ENCODE results near the gene CASP3. TPM values are rescaled to one million over a fixed set of nuclear protein-coding genes. Genes with fewer than 3 reads are reported as not detected.
"Not testable (repeated sequence)": the region's sequence is repeated elsewhere in the genome, so short reads cannot be mapped to it uniquely, and the experiment has no call there.

CASP3 gene
- total RNA-seq, 2 experiments from 2014 or later = 58.0 to 64.2 TPM

DNA sequence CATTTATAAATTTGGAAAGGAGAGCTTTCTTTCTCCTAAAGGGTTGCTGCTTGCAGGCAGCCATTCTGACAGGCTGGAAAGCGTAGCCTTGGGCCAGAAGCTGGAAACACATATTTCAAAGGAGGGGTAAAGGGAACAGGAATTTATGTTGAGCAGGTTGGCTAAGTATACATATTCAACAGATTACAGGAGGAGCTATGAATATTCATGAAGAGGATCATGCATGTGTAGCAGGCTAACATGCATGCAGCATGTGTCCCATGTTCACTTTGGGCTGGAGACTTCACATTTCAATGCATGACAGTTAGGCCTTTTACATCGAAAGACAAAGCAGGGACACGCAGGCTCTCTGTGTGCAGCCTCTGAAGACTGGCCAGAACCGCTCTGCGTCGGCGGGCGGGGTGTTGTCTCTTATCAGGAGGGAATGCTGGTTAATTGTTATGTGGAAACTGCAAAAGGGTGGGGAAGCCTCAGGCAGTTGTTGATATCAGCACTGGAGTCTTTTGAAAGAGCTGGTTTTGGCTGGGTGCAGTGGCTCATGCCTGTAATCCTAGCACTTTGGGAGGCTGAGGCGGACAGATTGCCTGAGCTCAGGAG is 31.5 kb downstream of the CASP3 start:
- H3K36me3 Mint-ChIP-seq (ENCODE audit: low read depth) = peaks cover 5% of the 10 kb centered on the region
- DNase-seq = no peak
- H3K27ac Mint-ChIP-seq = no peak overlapping the region
- ChIA-PET POLR2A (no interaction called here), CTCF (interaction anchor here (0.7 to 2.6 kb wide), 4 partner anchors 17 to 39 kb away, joined by 3 to 11 read pairs (median 3); no protein-coding TSS in a partner anchor)
- no peaks in the 10 kb centered on the region for H3K4me1 Mint-ChIP-seq
- H3K27me3 Mint-ChIP-seq = no peaks in the 10 kb centered on the region
- H3K4me3 Mint-ChIP-seq = no peak overlapping the region
- peaks cover 10% of the 10 kb centered on the region for H3K9me3 Mint-ChIP-seq

- no peaks in the 10 kb centered on the region for H3K27me3 Mint-ChIP-seq
- ChIA-PET CTCF (interaction anchor here (0.7 to 2.6 kb wide), 4 partner anchors 18 to 387 kb away, joined by 3 to 11 read pairs (median 3); no protein-coding TSS in a partner anchor), POLR2A (no interaction called here)
- no peak for DNase-seq
- no peak overlapping the region for H3K4me3 Mint-ChIP-seq
- H3K36me3 Mint-ChIP-seq (ENCODE audit: low read depth) = peaks cover 5% of the 10 kb centered on the region
- peaks cover 10% of the 10 kb centered on the region for H3K9me3 Mint-ChIP-seq
- no peak overlapping the region for H3K27ac Mint-ChIP-seq
- H3K4me1 Mint-ChIP-seq = no peaks in the 10 kb centered on the region
Observed at GRCh38 chr4:184616633-184617551, 32.4 kb downstream of the CASP3 start.

GRCh38 chr4:184616168-184616567 is 33.1 kb downstream of the CASP3 start:
- POLR2A ChIA-PET, H3K4me3 Mint-ChIP-seq: not testable (repeated sequence)
- CTCF ChIA-PET = interaction anchor here (1.2 kb wide), 1 partner anchor 387 kb away, joined by 3 read pairs; no protein-coding TSS in a partner anchor

GRCh38 chr4:184614509-184614908 is 34.7 kb downstream of the CASP3 start:
- DNase-seq = no peak
- Mint-ChIP-seq H3K9me3 (peaks cover 10% of the 10 kb centered on the region), H3K4me1 (no peaks in the 10 kb centered on the region), H3K27ac (no peak overlapping the region), H3K36me3 (ENCODE audit: low read depth) (peaks cover 5% of the 10 kb centered on the region), H3K27me3 (no peaks in the 10 kb centered on the region), H3K4me3 (no peak overlapping the region)
- ChIA-PET CTCF (no interaction called here), POLR2A (no interaction called here)

More at GRCh38 chr4:184616168-184616567, 33.1 kb downstream of the CASP3 start:
- H3K27me3 Mint-ChIP-seq; H3K4me1 Mint-ChIP-seq; DNase-seq; H3K9me3 Mint-ChIP-seq; H3K27ac Mint-ChIP-seq; H3K36me3 Mint-ChIP-seq (ENCODE audit: low read depth): not testable (repeated sequence)

DNA sequence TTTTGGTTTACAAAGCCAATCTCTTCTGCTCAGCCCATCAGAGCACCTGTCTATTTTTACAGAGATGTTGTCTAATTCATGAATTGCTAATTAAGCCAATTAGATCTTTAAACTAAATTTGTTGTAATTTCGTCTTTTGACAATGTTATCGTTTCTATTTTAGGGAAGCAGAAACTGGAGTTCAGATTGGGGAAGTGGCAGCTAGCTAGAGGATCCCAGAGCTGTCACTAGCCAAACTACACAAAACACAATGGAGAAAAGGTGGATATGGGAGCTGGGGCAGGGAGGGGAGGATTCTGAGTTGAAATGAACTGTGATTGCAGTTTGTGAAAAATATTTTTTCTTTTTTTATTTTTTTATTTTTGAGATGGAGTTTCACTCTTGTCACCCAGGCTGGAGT is 35.8 kb downstream of the CASP3 start:
- ChIA-PET CTCF (interaction anchor here (1.4 kb wide), 1 partner anchor 27 kb away, joined by 4 read pairs; no protein-coding TSS in a partner anchor), POLR2A (no interaction called here)
- no peak for DNase-seq
- Mint-ChIP-seq H3K4me1 (no peaks in the 10 kb centered on the region), H3K36me3 (ENCODE audit: low read depth) (peaks cover 5% of the 10 kb centered on the region), H3K4me3 (no peak overlapping the region), H3K27ac (no peak overlapping the region), H3K9me3 (peaks cover 10% of the 10 kb centered on the region), H3K27me3 (no peaks in the 10 kb centered on the region)

DNA sequence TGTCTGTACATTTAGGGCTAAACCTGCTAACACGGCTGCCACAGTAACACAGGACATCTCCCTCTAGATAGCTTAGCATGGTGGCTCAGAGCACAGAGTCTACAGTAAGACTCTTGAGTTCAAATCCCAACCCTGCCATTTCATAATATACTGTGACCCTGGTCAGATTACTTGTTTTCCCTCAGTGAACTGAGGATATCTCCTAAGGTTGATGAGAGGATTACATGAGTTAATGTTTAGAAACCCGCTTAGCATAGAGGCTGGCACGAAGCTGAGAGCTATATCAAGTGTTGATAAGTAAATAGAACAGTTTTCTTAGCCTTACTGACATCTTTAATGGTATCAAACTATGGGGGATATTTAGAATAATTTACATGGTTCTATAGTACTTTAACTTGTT is 37.2 kb downstream of the CASP3 start:
- no peak overlapping the region for H3K27ac Mint-ChIP-seq
- no peaks in the 10 kb centered on the region for H3K4me1 Mint-ChIP-seq
- ChIA-PET POLR2A (no interaction called here), CTCF (interaction anchor here (1.4 kb wide), 1 partner anchor 26 kb away, joined by 4 read pairs; no protein-coding TSS in a partner anchor)
- no peak for DNase-seq
- peaks cover 10% of the 10 kb centered on the region for H3K9me3 Mint-ChIP-seq
- H3K27me3 Mint-ChIP-seq = no peaks in the 10 kb centered on the region
- peaks cover 5% of the 10 kb centered on the region for H3K36me3 Mint-ChIP-seq (ENCODE audit: low read depth)
- no peak overlapping the region for H3K4me3 Mint-ChIP-seq

DNA sequence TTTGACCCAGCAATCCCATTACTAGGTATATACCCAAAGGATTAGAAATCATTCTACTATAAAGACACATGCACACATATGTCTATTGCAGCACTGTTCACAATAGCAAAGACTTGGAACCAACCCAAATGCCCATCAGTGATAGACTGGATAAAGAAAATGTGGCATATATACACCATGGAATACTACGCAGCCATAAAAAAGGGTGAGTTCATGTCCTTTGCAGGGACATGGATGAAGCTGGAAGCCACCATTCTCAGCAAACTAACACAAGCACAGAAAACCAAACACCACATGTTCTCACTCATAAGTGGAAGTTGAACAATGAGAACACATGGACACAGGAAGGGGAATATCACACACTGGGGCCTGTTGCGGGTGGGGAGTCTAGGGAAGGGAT is 41.8 kb downstream of the CASP3 start:
- CTCF ChIA-PET; H3K27ac Mint-ChIP-seq; POLR2A ChIA-PET; H3K4me1 Mint-ChIP-seq; H3K36me3 Mint-ChIP-seq (ENCODE audit: low read depth); DNase-seq; H3K4me3 Mint-ChIP-seq: not testable (repeated sequence)
- Mint-ChIP-seq H3K9me3 (peaks cover 13% of the 10 kb centered on the region), H3K27me3 (peaks cover 23% of the 10 kb centered on the region)

DNA sequence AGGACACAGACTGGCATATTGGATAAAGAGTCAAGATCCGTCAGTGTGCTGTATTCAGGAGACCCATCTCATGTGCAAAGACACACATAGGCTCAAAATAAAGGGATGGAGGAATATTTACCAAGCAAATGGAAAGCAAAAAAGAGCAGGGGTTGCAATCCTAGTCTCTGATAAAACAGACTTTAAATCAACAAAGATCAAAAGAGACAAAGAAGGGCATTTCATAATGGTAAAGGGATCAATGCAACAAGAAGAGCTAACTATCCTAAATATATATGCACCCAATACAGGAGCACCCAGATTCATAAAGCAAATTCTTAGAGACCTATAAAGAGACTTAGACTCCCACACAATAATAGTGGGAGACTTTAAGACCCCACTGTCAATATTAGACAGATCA is 46.4 kb downstream of the CASP3 start:
- H3K4me3 Mint-ChIP-seq = not testable (repeated sequence)
- H3K9me3 Mint-ChIP-seq = peaks cover 17% of the 10 kb centered on the region

GRCh38 chr4:184600982-184601381 is 48.3 kb downstream of the CASP3 start:
- POLR2A ChIA-PET; H3K27ac Mint-ChIP-seq; H3K36me3 Mint-ChIP-seq (ENCODE audit: low read depth); H3K4me3 Mint-ChIP-seq: not testable (repeated sequence)
- peak; percentile 35 for DNase-seq
- CTCF ChIA-PET = interaction anchor here (0.6 to 1.1 kb wide), 2 partner anchors 337 to 407 kb away, joined by 3 to 4 read pairs; no protein-coding TSS in a partner anchor
- Mint-ChIP-seq H3K9me3 (peaks cover 11% of the 10 kb centered on the region), H3K27me3 (peaks cover 23% of the 10 kb centered on the region), H3K4me1 (peaks cover 20% of the 10 kb centered on the region)

More for the DNA sequence above, 46.4 kb downstream of the CASP3 start:
- H3K27ac Mint-ChIP-seq; POLR2A ChIA-PET; DNase-seq; H3K36me3 Mint-ChIP-seq (ENCODE audit: low read depth): not testable (repeated sequence)
- CTCF ChIA-PET = interaction anchor here (1.1 kb wide), 1 partner anchor 195 kb away, joined by 3 read pairs; no protein-coding TSS in a partner anchor
- Mint-ChIP-seq H3K27me3 (peaks cover 30% of the 10 kb centered on the region), H3K4me1 (peaks cover 20% of the 10 kb centered on the region)

- ChIA-PET POLR2A (no interaction called here), CTCF (no interaction called here)
- Mint-ChIP-seq H3K27ac (no peak overlapping the region), H3K27me3 (peaks cover 16% of the 10 kb centered on the region), H3K36me3 (ENCODE audit: low read depth) (peaks cover 5% of the 10 kb centered on the region), H3K4me1 (peaks cover 20% of the 10 kb centered on the region), H3K4me3 (no peak overlapping the region), H3K9me3 (peaks cover 6% of the 10 kb centered on the region)
- no peak for DNase-seq
Observed at GRCh38 chr4:184599492-184600135, 49.6 kb downstream of the CASP3 start.

DNA sequence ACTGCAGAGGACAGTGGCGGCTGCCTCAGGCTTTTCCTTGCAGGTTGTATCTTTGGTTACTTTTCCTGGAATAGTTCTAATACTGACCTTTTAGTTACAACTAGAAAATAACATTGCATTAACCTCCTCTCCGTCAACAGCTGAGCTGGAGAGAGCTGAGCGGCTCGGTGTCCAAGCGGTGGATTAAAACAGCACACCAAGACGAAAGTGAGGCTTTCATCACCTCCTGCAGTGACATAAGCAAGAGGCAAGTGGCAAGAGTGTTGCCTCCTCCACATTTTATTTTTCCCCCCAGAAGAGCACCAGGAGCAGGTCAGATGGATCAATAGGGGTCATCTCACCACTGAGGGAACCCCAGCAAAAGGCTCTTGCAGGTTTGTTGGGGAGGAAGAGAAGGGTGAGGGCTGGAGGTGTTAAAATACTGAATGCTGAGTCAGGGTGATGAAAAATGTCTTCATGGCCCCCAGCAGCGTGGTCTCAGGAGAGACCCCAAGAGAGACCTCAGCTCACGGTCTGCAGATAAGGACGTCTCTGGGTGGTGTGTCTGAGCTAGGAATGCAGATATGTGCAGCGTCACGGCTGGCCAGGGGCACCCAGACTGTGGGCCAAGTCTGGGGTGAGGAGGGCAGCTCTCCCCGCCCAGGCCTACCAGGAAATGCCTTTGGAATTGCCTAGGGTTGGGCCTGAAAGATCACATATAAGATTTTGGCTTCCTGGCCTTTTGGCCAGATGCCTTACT is 50.3 kb downstream of the CASP3 start:
- H3K4me3 Mint-ChIP-seq = no peak overlapping the region
- H3K27me3 Mint-ChIP-seq = peaks cover 13% of the 10 kb centered on the region
- DNase-seq = no peak
- peaks cover 5% of the 10 kb centered on the region for H3K36me3 Mint-ChIP-seq (ENCODE audit: low read depth)
- H3K9me3 Mint-ChIP-seq = peaks cover 6% of the 10 kb centered on the region
- peaks cover 20% of the 10 kb centered on the region for H3K4me1 Mint-ChIP-seq
- no peak overlapping the region for H3K27ac Mint-ChIP-seq
- ChIA-PET POLR2A (no interaction called here), CTCF (interaction anchor here (0.6 kb wide), 1 partner anchor 9 kb away, joined by 3 read pairs; no protein-coding TSS in a partner anchor)

DNA sequence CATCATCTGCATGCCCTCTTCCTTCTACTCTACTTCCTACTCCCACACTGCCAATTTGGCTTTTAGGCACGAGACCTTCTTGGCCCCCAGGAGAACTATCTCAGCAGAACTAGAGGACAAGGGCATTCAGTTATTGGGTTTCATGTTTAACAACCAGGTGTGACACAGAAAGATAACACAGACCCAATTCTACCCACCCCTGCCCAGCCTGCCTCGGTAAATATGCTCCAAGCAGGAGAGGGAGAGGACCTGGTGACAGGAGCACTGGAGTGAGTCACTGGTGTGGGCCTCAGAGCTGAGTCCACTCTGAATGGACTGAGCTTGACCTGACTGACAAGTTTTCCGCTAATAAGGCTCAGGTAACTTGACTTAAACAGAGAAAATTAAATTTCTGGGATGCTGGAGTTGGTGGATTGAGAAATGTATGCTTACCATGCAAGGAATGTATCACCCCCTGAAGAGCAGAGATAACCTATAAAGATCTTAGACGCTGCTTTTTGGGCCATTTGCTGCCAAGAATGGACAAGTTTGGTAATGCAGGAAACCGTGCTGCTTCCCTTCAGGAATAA is 52.5 kb downstream of the CASP3 start:
- Mint-ChIP-seq H3K4me3 (no peak overlapping the region), H3K27me3 (peaks cover 4% of the 10 kb centered on the region), H3K36me3 (ENCODE audit: low read depth) (no peaks in the 10 kb centered on the region), H3K9me3 (no peaks in the 10 kb centered on the region), H3K27ac (no peak overlapping the region), H3K4me1 (peaks cover 15% of the 10 kb centered on the region)
- CTCF ChIA-PET = interaction anchor here (0.6 to 1.1 kb wide), 2 partner anchors 13 to 242 kb away, joined by 4 read pairs; no protein-coding TSS in a partner anchor
- POLR2A ChIA-PET = no interaction called here
- no peak for DNase-seq
